ENCODE measurements around the gene SYTL3.

SYTL3 gene

DNA sequence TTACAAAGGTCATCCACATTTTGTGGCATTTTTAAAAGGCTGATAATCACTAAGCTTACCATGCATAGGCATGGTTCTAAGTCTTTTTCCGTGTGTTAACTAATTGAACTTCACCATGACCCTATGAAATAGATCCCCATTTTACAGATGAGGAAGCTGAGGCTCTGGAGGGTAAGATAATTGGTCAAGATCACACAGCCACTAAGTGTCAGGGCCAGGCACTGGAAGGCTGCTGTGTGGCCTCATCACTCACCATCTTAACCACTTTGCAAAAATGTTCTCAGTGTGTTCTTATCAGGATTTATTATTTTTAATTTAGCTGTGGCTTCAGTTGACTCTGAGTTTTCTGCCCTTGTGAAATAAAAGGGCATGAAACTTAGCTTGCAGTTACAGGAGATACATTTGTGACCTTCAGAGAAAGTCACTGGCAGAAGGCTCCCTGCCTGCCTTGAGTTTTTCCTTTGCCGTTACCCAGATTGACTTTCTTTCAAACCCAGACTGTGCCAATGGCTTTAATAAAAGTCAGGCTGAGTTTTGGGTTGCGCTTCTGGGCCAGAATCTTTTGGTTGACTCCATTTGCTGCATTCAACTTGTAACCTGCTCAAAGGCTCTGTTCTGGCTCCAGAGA is 87.3 kb downstream of the SYTL3 start:
- no peak for DNase-seq

GRCh38 chr6:158737710-158738615 is 88.1 kb downstream of the SYTL3 start:
- no peak for DNase-seq

GRCh38 chr6:158739673-158740072 is 89.8 kb downstream of the SYTL3 start:
- no peak for DNase-seq

DNA sequence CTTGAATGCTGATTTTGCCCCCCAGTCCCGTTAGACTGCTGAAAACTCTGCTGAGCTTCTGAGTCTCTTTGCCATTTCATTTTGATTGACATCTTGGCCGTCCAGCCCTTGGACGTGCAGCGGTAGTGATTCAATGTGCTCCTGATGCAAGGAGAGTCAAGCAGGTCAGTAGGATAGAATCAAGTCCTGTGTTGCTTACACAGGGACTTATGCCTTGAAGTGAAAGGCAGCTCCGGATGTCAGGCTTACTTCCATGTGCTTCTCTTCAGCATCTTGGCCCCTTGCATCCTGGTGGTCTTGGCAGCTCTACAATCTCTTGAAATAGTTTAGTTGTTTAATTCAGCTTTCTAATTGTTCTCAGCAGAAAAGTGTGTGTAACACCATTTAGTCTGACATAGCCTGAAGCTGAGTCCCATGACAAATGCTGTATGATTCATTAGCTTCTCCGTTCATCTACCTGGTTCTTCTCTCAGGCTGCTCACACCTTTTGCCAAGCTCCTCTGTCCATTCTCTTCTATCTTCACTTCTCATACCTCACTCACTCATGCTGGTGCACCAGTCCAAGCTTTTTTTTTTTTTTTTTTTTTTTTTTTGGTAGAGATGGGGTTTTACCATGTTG is 93.3 kb downstream of the SYTL3 start:
- no peak for DNase-seq

DNA sequence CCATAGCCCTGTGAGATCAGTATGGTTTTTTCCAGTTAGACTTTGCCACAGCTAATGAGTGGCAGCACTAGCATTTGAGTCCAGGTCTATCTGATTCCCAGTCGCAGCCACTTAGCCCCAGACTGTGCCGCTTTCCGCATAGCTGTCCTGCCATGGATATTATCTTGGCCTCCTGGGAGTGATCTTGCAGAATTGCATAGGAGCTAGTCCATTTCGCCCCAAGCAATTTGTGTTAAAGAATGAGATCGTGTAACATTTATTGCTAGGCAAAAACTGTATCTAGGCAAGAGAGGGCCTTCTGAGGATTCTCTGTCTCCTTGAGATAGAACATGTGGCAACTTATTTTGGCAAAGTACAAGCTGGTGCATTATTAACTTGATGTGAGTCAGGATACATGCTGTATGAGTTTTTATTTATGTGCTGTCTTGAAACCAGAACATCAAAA is 95.2 kb downstream of the SYTL3 start:
- DNase-seq, result no peak

GRCh38 chr6:158751224-158751623 is 101.4 kb downstream of the SYTL3 start:
- DNase-seq, result no peak

DNA sequence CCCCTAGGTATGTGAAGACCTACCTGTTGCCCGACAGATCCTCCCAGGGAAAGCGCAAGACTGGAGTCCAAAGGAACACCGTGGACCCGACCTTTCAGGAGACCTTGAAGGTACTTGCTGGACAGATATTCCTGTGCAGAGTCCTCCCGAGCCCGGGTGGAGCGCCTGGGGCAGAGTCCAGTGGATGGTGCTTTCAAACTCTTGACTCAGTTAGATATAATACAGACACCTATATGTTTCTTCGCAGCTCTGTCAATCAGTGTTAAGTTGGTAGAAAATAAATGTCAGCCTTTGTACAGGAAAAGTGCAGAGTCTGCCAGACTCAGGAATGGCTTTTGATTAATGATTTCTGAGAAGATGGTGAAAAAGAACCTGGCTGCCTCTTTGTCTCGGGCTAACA is 102.1 kb downstream of the SYTL3 start:
- DNase-seq, result no peak

- no peak for DNase-seq
These were observed 102.8 kb downstream of the SYTL3 start for GRCh38 chr6:158752613-158753012.

GRCh38 chr6:158753811-158754210 is 104.0 kb downstream of the SYTL3 start:
- DNase-seq, result no peak

DNA sequence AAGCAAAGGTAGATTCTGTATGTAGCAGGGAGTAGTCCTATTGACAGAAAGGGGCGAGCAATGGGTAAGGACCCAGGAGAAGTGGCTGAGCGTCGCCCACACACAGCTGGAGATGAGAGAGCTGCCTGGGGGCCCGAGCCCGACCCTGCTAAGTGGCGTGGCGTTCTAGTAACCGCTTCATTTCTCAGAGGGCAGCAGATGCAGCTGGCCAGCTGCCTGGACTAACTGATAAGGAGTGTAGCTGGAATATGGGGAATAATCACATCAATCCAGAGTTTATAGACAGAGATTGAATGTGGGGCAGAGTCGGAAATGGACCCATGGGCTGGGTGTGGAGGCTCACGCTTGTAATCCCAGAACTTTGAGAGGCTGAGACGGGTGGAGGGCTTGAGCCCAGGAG is 104.9 kb downstream of the SYTL3 start:
- no peak for DNase-seq

GRCh38 chr6:158755636-158756035 is 105.8 kb downstream of the SYTL3 start:
- DNase-seq, result no peak

- DNase-seq, result no peak
These were observed 106.3 kb downstream of the SYTL3 start for GRCh38 chr6:158756126-158756525.

GRCh38 chr6:158756977-158757752 is 107.3 kb downstream of the SYTL3 start:
- no peak for DNase-seq

GRCh38 chr6:158757753-158758090 is 107.9 kb downstream of the SYTL3 start:
- no peak for DNase-seq

- DNase-seq, result no peak
These were observed 108.6 kb downstream of the SYTL3 start for GRCh38 chr6:158758451-158758860.

DNA sequence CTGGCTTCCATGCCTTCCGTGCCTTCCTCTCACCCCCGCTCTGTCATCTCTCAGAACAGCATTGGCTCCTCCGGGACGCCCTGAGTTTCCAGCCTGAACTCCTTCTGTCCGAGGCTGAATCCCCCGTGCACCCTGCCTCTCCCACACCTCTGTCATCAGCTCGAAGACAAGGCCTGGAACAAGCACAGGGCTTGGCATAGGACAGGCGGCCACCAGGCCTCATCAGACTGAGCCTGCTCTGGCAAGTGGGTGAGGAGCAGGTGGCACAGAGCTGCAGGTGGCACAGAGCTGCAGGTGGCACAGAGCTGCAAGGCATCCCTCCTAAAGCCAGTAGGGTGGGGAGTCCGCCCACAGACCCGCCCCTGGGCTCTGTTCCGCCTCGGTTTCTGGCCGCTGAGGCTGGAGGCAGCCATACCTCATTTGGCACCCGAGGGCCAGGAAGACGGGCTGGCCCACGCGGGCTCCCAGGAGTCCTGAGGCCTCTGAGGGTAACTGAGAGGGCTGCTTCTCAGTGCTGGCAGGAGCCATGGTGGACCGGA is 109.2 kb downstream of the SYTL3 start:
- no peak for DNase-seq

- DNase-seq, result no peak
These were observed 110.2 kb downstream of the SYTL3 start for GRCh38 chr6:158759966-158760617.

DNA sequence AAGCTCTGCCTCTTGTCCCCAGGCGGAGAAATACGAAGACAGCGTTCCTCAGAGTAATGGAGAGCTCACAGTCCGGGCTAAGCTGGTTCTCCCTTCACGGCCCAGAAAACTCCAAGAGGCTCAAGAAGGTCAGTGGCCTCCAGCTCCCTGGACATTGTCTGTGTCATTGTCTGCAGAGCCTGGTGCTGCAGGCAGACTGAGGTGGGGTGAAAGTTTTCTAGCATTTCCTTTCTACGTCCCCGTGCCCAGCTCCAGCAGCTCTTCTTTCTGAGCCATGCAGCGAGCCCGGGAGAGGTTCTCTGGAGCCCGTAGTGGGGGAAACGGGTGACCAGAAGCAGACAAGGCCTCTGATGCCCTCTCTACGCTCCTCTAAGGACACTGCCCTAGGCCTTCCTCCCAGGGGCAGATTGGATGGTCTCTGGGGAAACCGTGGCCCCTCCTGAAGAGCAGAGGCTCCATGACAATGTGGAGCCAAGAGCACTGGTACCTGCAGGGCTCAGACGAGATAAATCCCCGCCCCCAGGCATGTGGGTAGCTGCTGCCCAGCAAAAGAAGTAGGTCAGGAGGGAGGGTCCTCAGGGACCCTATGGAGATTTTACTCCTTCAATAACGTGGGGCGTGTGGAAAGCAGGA is 110.9 kb downstream of the SYTL3 start:
- no peak for DNase-seq

DNA sequence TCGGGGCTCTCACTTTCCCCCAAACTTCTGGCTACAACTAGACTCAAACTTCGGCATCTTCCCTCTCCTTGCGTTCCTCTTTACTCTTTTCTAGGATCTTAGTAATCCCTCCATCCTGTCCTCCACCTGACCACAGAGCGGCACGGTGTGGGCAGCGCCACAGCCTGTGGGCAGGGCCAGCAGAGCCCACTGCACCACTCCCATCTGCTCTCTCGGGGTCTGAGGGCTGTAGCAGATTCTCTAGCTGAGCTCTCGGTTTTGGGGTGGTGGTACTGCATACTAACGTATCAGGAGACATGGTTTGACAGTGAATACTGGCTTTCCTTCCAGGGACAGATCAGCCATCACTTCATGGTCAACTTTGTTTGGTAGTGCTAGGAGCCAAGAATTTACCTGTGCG is 111.9 kb downstream of the SYTL3 start:
- DNase-seq, result no peak

DNA sequence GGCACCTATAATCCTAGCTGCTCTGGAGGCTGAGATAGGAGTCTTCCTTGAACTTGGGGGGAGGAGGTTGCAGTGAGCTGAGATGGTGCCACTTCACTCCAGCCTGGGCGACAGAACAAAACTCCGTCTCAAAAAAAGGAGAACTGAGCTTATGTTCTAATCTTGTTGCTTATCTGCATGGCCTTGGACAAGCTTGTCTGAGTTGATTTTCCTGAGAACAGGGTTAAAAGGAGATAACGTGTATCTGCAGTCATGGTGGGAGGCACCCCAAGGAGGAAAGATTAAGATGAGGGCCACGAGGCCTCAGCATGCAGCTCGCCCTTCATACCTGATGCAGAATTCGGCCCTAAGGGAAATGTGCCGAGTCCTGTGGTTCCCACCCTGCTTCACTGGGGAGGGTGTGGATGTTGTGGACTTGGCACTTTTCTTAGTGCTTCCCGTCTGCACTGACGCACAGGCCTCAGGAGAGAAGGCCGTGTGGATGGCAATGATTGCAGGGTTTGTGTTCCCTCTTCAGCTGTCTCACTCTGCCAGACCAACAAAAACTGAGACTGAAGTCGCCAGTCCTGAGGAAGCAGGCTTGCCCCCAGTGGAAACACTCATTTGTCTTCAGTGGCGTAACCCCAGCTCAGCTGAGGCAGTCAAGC is 113.1 kb downstream of the SYTL3 start:
- no peak for DNase-seq

- no peak for DNase-seq
These were observed 113.8 kb downstream of the SYTL3 start for GRCh38 chr6:158763434-158764182.
